GM18870 (cell line): ENCODE measurements around the gene PLCB2.

Source experiments
- ATAC-seq: cut with Tn5 transposase; IDR thresholded peaks from one replicate; pipeline ENCODE4 v1.9.1; 2021; ENCODE audit warnings: moderate library complexity; ENCODE audit not compliant: unreplicated experiment

Gene PLCB2

DNA sequence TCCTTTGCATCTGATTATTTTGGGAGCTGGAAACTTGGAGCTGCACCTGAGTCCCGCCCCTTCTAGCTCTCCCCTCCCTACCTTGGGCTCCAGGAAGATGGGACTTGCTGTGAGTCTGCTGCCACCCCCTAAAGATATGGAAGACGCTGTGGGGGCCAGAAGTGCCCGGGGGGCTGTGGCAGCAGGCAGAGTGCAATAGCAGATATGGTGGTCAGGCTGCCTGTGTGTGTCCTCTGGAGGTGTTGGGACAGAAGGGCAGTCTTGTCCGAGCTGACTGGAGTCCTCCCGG, 68.4 kb downstream of the PLCB2 start:
- no peak for ATAC-seq

DNA sequence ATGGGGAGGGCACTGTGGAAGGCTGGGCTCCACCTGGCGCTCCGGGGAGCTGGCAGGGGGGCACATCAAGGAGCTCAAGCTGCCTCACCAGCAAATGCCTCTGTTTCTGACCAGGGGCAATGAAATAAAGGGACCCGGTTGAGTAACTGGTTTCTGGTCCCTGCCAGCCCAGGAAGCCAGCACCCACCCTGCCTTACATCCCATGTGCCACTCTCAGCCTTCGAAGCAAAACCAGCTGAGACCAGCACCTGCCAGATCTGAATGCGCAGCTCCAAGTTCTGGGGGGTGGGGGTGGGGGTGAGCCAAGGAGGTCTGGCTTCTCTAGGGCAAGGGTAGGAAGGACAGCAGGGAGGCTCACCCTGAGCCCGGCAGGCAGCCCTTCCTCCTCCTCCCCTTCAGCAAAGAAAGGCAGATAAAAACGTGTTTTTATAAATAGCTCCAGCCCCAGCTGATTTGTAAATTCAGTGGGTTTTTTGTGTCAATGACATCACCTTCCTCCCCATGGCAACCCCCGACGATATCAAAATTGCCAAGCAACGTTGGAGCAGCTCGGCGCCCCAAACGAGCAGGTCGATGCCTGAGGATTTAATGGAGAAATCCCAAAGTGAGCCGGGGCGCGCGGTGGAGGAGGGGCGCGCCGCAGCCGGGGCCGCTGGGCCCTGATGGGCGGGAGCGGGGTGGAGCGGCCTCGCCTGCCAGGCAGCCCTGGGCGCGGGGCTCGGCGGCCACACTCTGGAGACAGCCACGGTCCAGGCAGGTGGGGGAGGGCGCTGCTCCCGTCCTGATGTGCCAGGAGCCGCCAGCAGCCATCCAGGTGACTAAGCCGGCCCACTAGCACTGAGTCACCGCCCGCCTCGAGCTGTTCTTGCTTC, 69.0 kb downstream of the PLCB2 start, which contains the start of gene PAK6:
PAK6 (plus strand) TSS at position 532 of the 872 bp plus-strand sequence. CDS start 25,723 bp downstream, outside the sequence.
- ATAC-seq = no peak
